ENCODE measurements around the gene APBA2.

APBA2 gene

GRCh38 chr15:29131840-29132420, 246.2 kb downstream of the APBA2 start:
- DNase-seq = peak in 3 of 10 donors; percentile 0 to 73 (median 2)
- intact Hi-C loops (cut with DNase I) = loop anchor here (10.0 kb wide), 1 partner anchor 133 kb away; the partner anchor contains the start of gene NSMCE3

DNA sequence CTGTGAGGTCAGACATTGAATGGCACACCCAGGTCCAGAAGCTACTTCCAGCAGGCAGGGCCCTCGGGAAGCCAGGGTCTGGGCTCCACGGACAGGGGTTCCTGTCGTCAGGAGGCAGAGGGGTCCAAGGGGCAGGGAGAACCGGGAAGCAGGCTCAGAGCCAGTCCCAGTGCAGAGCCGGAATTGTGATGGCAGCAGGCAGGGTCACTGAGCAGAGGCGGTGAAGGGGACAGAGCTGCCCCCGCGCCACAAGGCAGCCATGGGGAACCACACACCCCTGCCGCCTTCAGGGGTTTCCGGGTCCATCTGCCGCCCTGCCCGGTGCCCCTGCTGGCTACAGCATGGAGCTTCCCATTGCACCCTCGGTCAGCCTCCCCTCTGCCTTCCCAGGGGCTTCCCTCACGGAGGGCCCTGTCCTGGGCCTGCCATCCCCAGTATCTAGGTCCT, 247.0 kb downstream of the APBA2 start:
- intact Hi-C loops (cut with DNase I) = loop anchor here (10.0 kb wide), 1 partner anchor 132 kb away; the partner anchor contains the start of gene NSMCE3
- DNase-seq = peak in 5 of 10 donors; percentile 4 to 77 (median 54)

DNA sequence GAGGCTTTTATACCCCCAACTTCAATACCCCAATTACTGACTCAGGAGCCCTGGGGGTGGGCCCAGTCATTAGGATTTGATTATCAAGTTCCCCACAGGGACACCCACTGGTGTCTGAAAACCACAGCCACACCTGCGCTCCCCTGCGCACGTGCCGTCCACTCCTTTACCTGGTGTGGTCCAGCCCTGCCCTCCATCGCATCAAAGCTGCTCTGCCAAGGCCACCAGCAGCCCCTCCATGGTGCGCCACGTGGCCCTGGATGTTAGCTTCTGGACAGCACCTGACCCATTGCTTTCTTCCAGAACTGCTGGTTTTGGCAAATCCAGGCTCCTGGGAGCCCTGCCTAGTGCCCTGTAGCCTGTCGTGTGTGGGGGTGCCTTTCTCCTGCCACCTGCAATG, 247.5 kb downstream of the APBA2 start:
- intact Hi-C loops (cut with DNase I) = loop anchor here (10.0 kb wide), 1 partner anchor 131 kb away; the partner anchor contains the start of gene NSMCE3
- peak in 5 of 10 donors; percentile 2 to 65 (median 19) for DNase-seq

DNA sequence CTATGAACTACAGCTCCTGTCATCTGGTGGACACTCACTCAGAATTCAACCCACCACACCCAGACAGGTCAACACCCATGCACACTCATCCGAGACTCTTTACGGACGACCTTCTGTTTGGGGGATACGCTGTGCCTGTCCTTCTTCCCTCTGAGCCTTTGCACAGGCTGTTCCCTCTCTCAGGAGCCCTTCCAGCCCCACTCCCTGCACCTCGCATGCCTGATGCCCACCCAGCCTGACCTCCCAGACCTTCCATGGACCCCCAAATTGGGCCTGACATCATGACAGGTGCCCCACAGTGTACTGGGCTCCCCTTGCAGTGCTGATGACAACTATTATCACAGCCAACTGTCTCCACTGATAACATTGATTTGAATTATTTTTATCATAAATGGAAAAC, 248.0 kb downstream of the APBA2 start:
- peak in 2 of 10 donors; percentile 34 to 40 for DNase-seq
- intact Hi-C loops (cut with DNase I) = loop anchor here (10.0 kb wide), 1 partner anchor 131 kb away; the partner anchor contains the start of gene NSMCE3

GRCh38 chr15:29134239-29134638, 248.5 kb downstream of the APBA2 start:
- intact Hi-C loops (cut with DNase I) = loop anchor here (10.0 kb wide), 1 partner anchor 131 kb away; the partner anchor contains the start of gene NSMCE3
- DNase-seq = peak in 1 of 10 donors; percentile 50

GRCh38 chr15:29134641-29135308, 249.0 kb downstream of the APBA2 start:
- DNase-seq = peak in 4 of 10 donors; percentile 4 to 62 (median 40)
- intact Hi-C loops (cut with DNase I) = loop anchor here (10.0 kb wide), 1 partner anchor 130 kb away; the partner anchor contains the start of gene NSMCE3

DNA sequence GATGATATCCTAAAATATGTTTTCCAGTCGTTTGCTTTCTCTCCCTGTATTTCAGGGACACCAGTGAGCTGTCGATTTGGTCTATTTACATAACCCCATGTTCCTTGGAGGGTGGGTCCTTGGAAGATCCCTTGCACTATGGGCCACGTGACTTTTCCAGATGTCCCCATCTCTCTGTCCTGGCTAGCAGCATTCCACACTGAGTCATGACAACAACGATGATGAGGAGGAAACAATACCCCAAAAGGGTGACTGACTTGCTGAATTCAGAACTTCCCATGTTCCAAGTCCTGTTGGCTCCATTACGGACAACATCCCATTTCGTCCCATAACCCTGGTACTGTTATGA, 249.5 kb downstream of the APBA2 start:
- intact Hi-C loops (cut with DNase I) = loop anchor here (10.0 kb wide), 1 partner anchor 130 kb away; the partner anchor contains the start of gene NSMCE3
- no peak for DNase-seq

DNA sequence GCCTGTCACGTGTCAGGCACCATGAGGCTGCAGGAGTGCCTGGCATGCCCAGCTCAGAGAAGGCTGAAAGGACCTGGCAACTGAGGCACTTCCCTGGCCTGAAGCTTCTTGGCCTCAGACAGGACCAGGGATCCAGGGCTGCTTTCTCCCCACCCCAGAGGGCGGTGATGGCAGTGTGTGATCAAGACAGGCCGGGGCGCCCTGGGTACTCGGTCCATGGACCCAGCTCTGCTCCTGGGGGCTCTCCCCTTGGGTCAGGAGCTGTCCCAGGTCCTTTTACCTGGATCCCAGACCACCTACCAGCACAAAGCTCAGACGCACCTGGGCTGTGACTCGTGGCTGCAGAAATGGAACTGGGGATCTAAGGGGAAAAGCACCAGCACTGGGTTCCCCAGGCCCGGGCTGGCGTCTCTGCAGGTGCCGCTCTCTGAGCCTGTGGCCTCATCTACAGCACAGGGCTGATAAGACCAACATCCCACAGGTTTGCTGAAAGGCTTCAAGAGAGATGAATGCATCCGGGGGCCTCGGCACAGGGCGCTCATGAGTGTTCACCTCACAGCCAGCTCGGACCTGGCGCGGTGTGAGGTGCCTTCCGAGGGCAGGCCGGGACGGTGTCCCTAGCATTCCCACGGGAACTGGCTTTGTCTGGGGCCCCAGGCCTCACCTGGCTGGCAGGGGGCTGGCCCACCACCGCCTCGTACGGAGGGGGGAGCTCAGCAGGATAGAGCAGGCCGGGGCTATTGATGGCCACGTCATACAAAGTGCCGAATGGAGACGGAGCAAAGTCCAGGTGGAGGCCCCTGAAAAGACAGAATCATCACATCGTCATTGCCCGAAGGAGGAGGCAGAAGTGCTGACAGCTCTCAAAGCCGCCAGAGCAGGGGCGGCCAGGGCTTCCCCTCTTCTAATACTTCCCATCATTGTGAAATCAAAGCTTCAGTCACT, 250.2 kb downstream of the APBA2 start:
- intact Hi-C loops (cut with DNase I) = loop anchor here (10.0 kb wide), 1 partner anchor 129 kb away; the partner anchor contains the start of gene NSMCE3
- peak in 2 of 10 donors; percentile 75 to 79 for DNase-seq

DNA sequence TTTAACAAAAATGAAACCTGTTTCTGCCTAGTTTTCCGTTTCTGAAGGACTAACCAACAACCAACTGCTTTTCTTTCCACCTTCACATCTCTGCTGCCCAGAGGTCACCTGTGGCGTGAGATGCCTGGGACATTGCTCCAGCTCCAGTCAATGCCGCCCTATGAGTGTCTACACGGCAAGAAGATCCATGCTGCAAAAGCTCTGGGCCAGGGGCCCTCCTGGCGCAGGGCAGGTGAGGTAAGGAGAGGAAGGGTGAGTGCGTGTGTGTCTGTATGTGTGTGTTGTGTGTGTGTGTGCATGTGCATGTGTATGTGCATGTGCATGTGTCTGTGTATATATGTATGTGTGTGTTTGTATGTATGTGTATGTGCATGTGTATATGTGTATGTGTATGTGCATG, 252.5 kb downstream of the APBA2 start:
- peak in 2 of 10 donors; percentile 33 to 38 for DNase-seq
- intact Hi-C loops (cut with DNase I) = loop anchor here (10.0 kb wide), 1 partner anchor 127 kb away; the partner anchor contains the start of gene NSMCE3

DNA sequence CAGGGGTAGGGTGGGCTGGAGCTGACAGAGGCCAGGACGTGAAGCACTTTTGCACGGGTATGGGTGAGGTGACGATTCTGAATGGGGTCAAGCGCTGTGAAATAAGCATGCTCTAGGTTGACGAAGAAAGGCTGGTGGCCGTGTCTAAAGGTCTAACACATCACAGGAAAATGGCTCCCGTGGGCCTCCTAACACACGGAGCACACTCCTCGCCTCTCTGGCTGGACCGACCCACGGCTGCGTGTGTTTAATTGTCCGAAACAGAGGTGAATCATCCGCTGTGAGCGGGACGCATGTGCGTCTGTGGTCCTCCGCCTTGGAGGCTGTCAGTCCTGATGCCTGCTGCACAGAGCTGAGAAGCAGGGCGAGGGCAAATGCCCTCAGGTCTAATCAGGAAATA, 253.3 kb downstream of the APBA2 start:
- intact Hi-C loops (cut with DNase I) = loop anchor here (10.0 kb wide), 1 partner anchor 126 kb away; the partner anchor contains the start of gene NSMCE3

GRCh38 chr15:29139540-29140459, 254.0 kb downstream of the APBA2 start:
- DNase-seq = peak in 8 of 10 donors; percentile 44 to 94 (median 66)

More for the DNA sequence above, 253.3 kb downstream of the APBA2 start:
- DNase-seq = peak in 4 of 10 donors; percentile 5 to 65 (median 44)

GRCh38 chr15:29140475-29141307, 254.9 kb downstream of the APBA2 start:
- intact Hi-C loops (cut with DNase I) = no loop called here
- DNase-seq = peak in 3 of 10 donors; percentile 3 to 59 (median 55)

More at GRCh38 chr15:29139540-29140459, 254.0 kb downstream of the APBA2 start:
- intact Hi-C loops (cut with DNase I) = loop anchor here (10.0 kb wide), 1 partner anchor 125 kb away; the partner anchor contains the start of gene NSMCE3

DNA sequence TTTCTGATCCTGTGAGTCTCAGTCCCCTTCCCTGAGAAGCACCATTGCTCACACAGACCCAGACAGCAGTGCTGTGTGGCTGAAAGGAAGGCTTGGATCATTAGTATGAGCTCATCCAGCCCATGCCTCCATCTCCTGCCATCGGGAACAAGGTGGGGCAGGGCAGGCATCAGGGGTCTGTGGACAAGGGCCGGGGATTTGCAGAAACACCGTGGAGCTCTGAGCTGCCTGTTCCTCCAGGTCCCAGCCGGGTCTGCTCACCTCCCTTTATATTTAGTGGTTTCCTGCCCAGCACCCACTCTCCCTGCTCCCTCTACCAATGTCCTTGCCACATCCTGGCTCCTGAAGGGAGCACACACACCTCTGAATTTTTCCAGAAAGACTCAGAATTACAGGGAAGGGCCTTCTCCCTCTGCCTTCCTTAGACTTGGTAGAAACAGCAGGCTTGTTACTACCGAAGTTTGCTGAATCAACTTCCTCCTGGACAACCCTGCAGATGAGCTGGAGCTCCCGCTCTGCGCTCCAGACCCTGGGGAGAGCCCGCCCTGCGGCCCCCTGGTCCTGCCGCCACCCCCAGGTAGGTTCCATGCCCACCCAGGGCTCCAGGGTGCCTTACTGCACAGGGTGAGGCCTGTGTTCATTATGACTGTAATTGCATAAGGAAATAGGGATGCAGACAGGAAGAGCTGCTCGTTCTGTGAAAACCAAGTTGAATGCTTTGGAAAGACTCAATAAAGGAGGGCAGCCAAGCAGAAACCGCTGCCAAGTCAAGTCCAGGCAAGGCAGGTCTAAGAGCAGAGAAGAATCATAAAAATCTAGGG, 255.7 kb downstream of the APBA2 start:
- peak in 3 of 10 donors; percentile 40 to 45 (median 40) for DNase-seq
- intact Hi-C loops (cut with DNase I) = no loop called here

- DNase-seq = peak in 2 of 10 donors; percentile 61 to 75
- intact Hi-C loops (cut with DNase I) = no loop called here
Measured at GRCh38 chr15:29142129-29142747, 256.5 kb downstream of the APBA2 start.

GRCh38 chr15:29143293-29143692, 257.5 kb downstream of the APBA2 start:
- intact Hi-C loops (cut with DNase I) = no loop called here
- DNase-seq = peak in 2 of 10 donors; percentile 43 to 50

- peak in 2 of 10 donors; percentile 35 to 50 for DNase-seq
- intact Hi-C loops (cut with DNase I) = no loop called here
Measured at GRCh38 chr15:29143909-29144635, 258.3 kb downstream of the APBA2 start.

All from posterior cingulate gyrus (tissue), 11 donors.